GM12878 (cell line): Measurements from ENCODE around the gene RP2. TPM values are rescaled to one million over a fixed set of nuclear protein-coding genes. Genes with fewer than 3 reads are reported as not detected.
A peak's percentile ranks its signal among the peaks of the same experiment; 100 is the strongest.

Experiments
- ATAC-seq: fragments of 200-7000 bp; cut with Tn5 transposase; 3 replicates; pipeline ENCODE4 v1.9.1; 2020; ENCODE audit warnings: mild to moderate bottlenecking, moderate library complexity
- BruUV-seq: library from RNA; stranded (reverse); fragments of 400-500 nt; replicated peaks from 2 replicates; lab custom pipeline; 2021; lab: Mats Ljungman, UMichigan
- CTCF ChIA-PET: fragments of 300-600 bp; sonication (Branson Sonifier 250); formaldehyde crosslinking; extraction: SDS; loops from one replicate; lab custom pipeline; 2021; ENCODE audit warnings: inconsistent platforms; lab: Yijun Ruan, JAX
- POLR2A ChIA-PET: fragments of 350-600 bp; formaldehyde crosslinking; extraction: SDS; loops from one replicate; lab custom pipeline; 2021; ENCODE audit warnings: inconsistent platforms; lab: Charles Lee
- RAD21 ChIA-PET: fragments of 300-600 bp; sonication (Branson Sonifier 250); formaldehyde crosslinking; loops from one replicate; lab custom pipeline; 2023; ENCODE audit warnings: antibody characterized with exemption; ENCODE audit not compliant: unreplicated experiment; lab: Charles Lee
- SMC1A ChIA-PET: fragments of 300-600 bp; sonication (Branson Sonifier 250); formaldehyde crosslinking; loops from one replicate; lab custom pipeline; 2023; ENCODE audit not compliant: unreplicated experiment, uncharacterized antibody; lab: Charles Lee
- DNase-seq: peaks from one replicate; pipeline ENCODE4 v3.0.0-alpha.2; 2011; ENCODE audit warnings: low read depth, low spot score
- FAIRE-seq: peaks from 3 replicates; lab custom pipeline; 2011; peaks lifted over from hg19 to GRCh38; lab: Jason Lieb, UNC
- H2AFZ ChIP-seq: 2 replicates; pipeline ENCODE4 v1.6.0; 2011; ENCODE audit warnings: low read depth, low read length, control low read depth; ENCODE audit not compliant: control insufficient read depth
- H3K27ac ChIP-seq: 2 replicates; pipeline ENCODE4 v1.5.1; 2011; ENCODE audit warnings: control low read depth; ENCODE audit not compliant: control insufficient read depth, insufficient read depth
- H3K27me3 ChIP-seq, 2 experiments: replicated peaks in 1 of 2; 2 replicates each; pipeline versions ENCODE4 v1.6.0 to v1.6.1; 2011; ENCODE audit warnings: low read length in 1 of 2; ENCODE audit not compliant: control insufficient read depth in 2 of 2, insufficient read depth in 2 of 2
- H3K36me3 ChIP-seq, 2 experiments: 2 replicates each; pipeline ENCODE4 v1.5.1; 2011; ENCODE audit warnings: low read length in 1 of 2; ENCODE audit not compliant: control insufficient read depth in 2 of 2, insufficient read depth in 2 of 2
- H3K4me1 ChIP-seq: 2 replicates; pipeline ENCODE4 v1.6.1; 2011; ENCODE audit warnings: mild to moderate bottlenecking, low read length, moderate library complexity, mixed read lengths; ENCODE audit not compliant: control insufficient read depth, insufficient read depth
- H3K4me2 ChIP-seq: 2 replicates; pipeline ENCODE4 v1.6.0; 2011; ENCODE audit warnings: control low read depth; ENCODE audit not compliant: control insufficient read depth, insufficient read depth
- H3K4me3 ChIP-seq: fragments of 200-600 bp; sonication (generic); 2 replicates; pipeline ENCODE4 v1.5.1; 2016
- H3K79me2 ChIP-seq: 2 replicates; pipeline ENCODE4 v1.6.0; 2011; ENCODE audit warnings: low read length; ENCODE audit not compliant: control insufficient read depth, insufficient read depth
- H3K9ac ChIP-seq: 2 replicates; pipeline ENCODE4 v1.8.0; 2011; ENCODE audit warnings: low read length, control low read depth, mixed read lengths; ENCODE audit not compliant: control insufficient read depth, insufficient read depth
- H3K9me3 ChIP-seq: replicated peaks from 3 replicates; pipeline ENCODE4 v1.5.1; 2011; ENCODE audit warnings: mild to moderate bottlenecking, low read length; ENCODE audit not compliant: control insufficient read depth, insufficient read depth
- H4K20me1 ChIP-seq: 2 replicates; pipeline ENCODE4 v1.6.0; 2011; ENCODE audit not compliant: control insufficient read depth, insufficient read depth
- CUX1 ChIP-seq: IDR thresholded peaks from 2 replicates; pipeline ENCODE4 v1.6.1; 2012; ENCODE audit warnings: improper control_type of control experiment, low read depth, low read length; ENCODE audit not compliant: insufficient replicate concordance
- EP300 ChIP-seq, 2 experiments: fragments of 150-350 bp in 1 of 2; IDR thresholded peaks; 2 replicates each; pipeline ENCODE4 v1.6.1; 2011 to 2012; ENCODE audit warnings: low read depth in 2 of 2, low read length in 2 of 2, borderline replicate concordance in 1 of 2, improper control_type of control experiment in 1 of 2, inconsistent platforms in 1 of 2; ENCODE audit not compliant: control insufficient read depth in 1 of 2
- HDAC6 ChIP-seq: fragments of 200-600 bp; sonication (generic); IDR thresholded peaks from one replicate; pipeline ENCODE4 v1.8.0; 2017; ENCODE audit warnings: antibody characterized with exemption; ENCODE audit not compliant: unreplicated experiment
- IKZF2 ChIP-seq, 2 experiments: fragments of 450-650 bp; IDR thresholded peaks; 2 replicates each; pipeline ENCODE4 v1.6.1; 2017; ENCODE audit warnings: mild to moderate bottlenecking in 2 of 2, moderate library complexity in 2 of 2
- MTA3 ChIP-seq: IDR thresholded peaks from 2 replicates; pipeline ENCODE4 v1.6.1; 2012; ENCODE audit warnings: low read length, inconsistent platforms, borderline replicate concordance
- MXI1 ChIP-seq: fragments of 150-350 bp; IDR thresholded peaks from 2 replicates; pipeline ENCODE4 v1.6.1; 2011; ENCODE audit warnings: low read depth, mild to moderate bottlenecking, inconsistent platforms, low read length, improper control_type of control experiment
- MYB ChIP-seq: fragments of 150-350 bp; IDR thresholded peaks from 2 replicates; pipeline ENCODE4 v1.6.1; 2014; ENCODE audit warnings: mild to moderate bottlenecking, low read depth, low read length, borderline replicate concordance
- NR2C1 ChIP-seq: fragments of 450-650 bp; IDR thresholded peaks from 2 replicates; pipeline ENCODE4 v1.6.1; 2017; ENCODE audit warnings: antibody characterized with exemption, mild to moderate bottlenecking, moderate library complexity
- SP1 ChIP-seq: IDR thresholded peaks from one replicate; pipeline ENCODE4 v1.6.1; 2011; ENCODE audit warnings: low read depth, low read length
- WGBS: methylation state at CpG from one replicate; pipeline ENCODE4 v1.1.6; 2016; ENCODE audit warnings: low lambda C conversion rate; ENCODE audit not compliant: insufficient replicate concordance, insufficient coverage; ENCODE audit errors: missing lambda C conversion rate; 5-methylcytosine and 5-hydroxymethylcytosine counted together
- in situ Hi-C: fragments of 300-500 bp; cut with MboI; formaldehyde crosslinking; loops from 9 replicates; pipeline ENCODE4 v1.14.3; 2018; ENCODE audit warnings: mixed read lengths
- intact Hi-C: fragments of 100-400 bp; cut with micrococcal nuclease; formaldehyde crosslinking; loops from one replicate; pipeline ENCODE4 v1.14.2; 2022; ENCODE audit not compliant: unreplicated experiment
- polyA plus RNA-seq, 11 experiments: library from polyadenylated mRNA; depleted of rRNA in 4 of 11; unstranded in 6 of 11; stranded (reverse) in 5 of 11; fragments of >200 nt; fragmentation: Nextera tagmentation in 4 of 11; fragmentation: Illumina TruSeq in 1 of 11; extraction: Ambion mirVana in 4 of 11; extraction: Trizol in 1 of 11; gene quantifications; 1 replicate in 1 of 11; 2 replicates in 10 of 11; pipeline versions ENCODE4 v1.2.1 to v1.2.3, GENCODE V29; 2011 to 2016; ENCODE audit warnings: inconsistent platforms in 2 of 11, missing spikeins in 2 of 11, low read depth in 1 of 11
- total RNA-seq, 4 experiments: library from RNA; depleted of rRNA in 3 of 4; stranded (reverse); fragments of >200 nt in 3 of 4; fragmentation: Illumina TruSeq in 1 of 4; extraction: Trizol in 1 of 4; gene quantifications; 2 replicates each; pipeline versions ENCODE4 v1.2.1 to v1.2.3, GENCODE V29; 2013 to 2021
- TF ChIP-seq, protein P1 (sequence below): fragments of 450-650 bp; IDR thresholded peaks from 2 replicates; pipeline ENCODE4 v1.6.1; 2017; ENCODE audit warnings: borderline replicate concordance

Gene RP2
- total and polyA plus RNA-seq, 10 of the 15 experiments (the other 5 are each of a cell fraction or from before 2014, with no cell fraction given): 3.5 to 11.0 (median 5.7) TPM

DNA sequence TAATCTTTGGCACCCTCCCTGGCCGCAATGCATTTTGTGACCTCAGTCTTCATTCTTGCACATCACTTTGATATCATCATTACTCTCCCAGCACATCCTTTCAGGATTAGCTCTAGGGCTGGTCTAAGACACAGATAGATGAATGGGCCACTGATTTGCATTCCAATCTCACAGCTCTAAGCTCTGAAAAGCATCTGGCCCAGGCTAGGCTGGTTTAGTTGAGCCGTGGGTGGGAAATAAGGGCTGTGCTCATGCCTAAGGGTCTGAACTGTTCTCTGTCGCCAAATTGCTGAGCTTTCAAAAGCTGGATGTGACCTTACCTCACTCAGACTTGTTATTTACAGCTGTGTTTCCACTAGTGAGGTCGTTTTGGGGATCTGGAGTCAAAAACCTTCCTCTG lies 47.9 kb upstream of the RP2 start:
- Histone ChIP-seq H4K20me1 (no peaks in the 10 kb centered on the region), H3K4me2 (no peak overlapping the region), H3K36me3 (no peaks in the 10 kb centered on the region), H3K9ac (no peak overlapping the region), H3K27me3 (no peaks in the 10 kb centered on the region), H3K79me2 (no peaks in the 10 kb centered on the region), H3K9me3 (no peaks in the 10 kb centered on the region; the same call in 1 of the 3 replicates), H2AFZ (peak overlapping the region; percentile 50; the same call in 1 of the 2 replicates), H3K4me3 (no peak overlapping the region), H3K4me1 (peaks cover 20% of the 10 kb centered on the region), H3K27ac (no peak overlapping the region)
- ChIA-PET CTCF (interaction anchor here (0.8 to 1.0 kb wide), 5 partner anchors 8 to 234 kb away, joined by 3 to 4 read pairs (median 3); partner anchors contain the start of gene SLC9A7), SMC1A (interaction anchor here (0.6 to 1.0 kb wide), 5 partner anchors 29 to 140 kb away, joined by 3 to 5 read pairs (median 4); no protein-coding TSS in a partner anchor), POLR2A (no interaction called here), RAD21 (interaction anchor here (0.5 kb wide), 1 partner anchor 1916 kb away, joined by 3 read pairs; the partner anchor contains the start of gene KDM6A)
- 40% methylated on average over 4 of the region's 4 CpGs for WGBS
- ATAC-seq: no peak
- no TSS peak for BruUV-seq
- TF ChIP-seq, protein P1, sequence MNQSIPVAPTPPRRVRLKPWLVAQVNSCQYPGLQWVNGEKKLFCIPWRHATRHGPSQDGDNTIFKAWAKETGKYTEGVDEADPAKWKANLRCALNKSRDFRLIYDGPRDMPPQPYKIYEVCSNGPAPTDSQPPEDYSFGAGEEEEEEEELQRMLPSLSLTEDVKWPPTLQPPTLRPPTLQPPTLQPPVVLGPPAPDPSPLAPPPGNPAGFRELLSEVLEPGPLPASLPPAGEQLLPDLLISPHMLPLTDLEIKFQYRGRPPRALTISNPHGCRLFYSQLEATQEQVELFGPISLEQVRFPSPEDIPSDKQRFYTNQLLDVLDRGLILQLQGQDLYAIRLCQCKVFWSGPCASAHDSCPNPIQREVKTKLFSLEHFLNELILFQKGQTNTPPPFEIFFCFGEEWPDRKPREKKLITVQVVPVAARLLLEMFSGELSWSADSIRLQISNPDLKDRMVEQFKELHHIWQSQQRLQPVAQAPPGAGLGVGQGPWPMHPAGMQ: no peak
- TF ChIP-seq MTA3: no peak
- TF ChIP-seq MYB: no peak
- no peak for TF ChIP-seq EP300 (IDR thresholded peaks at IDR 0.05; ENCODE audit: borderline replicate concordance in 1 of 2, control insufficient read depth in 1 of 2, low read depth in 2 of 2, low read length in 2 of 2)
- no peak for TF ChIP-seq SP1
- TF ChIP-seq CUX1: no peak
- TF ChIP-seq IKZF2 (IDR thresholded peaks at IDR 0.05): no peak
- TF ChIP-seq HDAC6: no peak
- no peak for TF ChIP-seq NR2C1
- TF ChIP-seq MXI1: no peak
- no peak for FAIRE-seq
- in situ Hi-C loops (no loop called here), intact Hi-C loops (no loop called here)
- no peak for DNase-seq
